ENCODE results near the gene PCDH10.
"Not testable (repeated sequence)": the region's sequence is repeated elsewhere in the genome, so short reads cannot be mapped to it uniquely, and the experiment has no call there.

Gene PCDH10

GRCh38 chr4:133151341-133151690, 2.2 kb downstream of the PCDH10 start:
- no peak for DNase-seq

GRCh38 chr4:133151691-133152329, 2.7 kb downstream of the PCDH10 start:
- DNase-seq = no peak

DNA sequence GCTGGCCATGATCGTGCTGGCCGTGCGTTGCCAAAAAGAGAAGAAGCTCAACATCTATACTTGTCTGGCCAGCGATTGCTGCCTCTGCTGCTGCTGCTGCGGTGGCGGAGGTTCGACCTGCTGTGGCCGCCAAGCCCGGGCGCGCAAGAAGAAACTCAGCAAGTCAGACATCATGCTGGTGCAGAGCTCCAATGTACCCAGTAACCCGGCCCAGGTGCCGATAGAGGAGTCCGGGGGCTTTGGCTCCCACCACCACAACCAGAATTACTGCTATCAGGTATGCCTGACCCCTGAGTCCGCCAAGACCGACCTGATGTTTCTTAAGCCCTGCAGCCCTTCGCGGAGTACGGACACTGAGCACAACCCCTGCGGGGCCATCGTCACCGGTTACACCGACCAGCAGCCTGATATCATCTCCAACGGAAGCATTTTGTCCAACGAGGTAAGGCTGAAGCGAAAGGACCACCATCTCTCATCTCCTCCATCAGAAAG, 3.3 kb downstream of the PCDH10 start:
- no peak for DNase-seq

GRCh38 chr4:133152831-133153481, 3.9 kb downstream of the PCDH10 start:
- no peak for DNase-seq

DNA sequence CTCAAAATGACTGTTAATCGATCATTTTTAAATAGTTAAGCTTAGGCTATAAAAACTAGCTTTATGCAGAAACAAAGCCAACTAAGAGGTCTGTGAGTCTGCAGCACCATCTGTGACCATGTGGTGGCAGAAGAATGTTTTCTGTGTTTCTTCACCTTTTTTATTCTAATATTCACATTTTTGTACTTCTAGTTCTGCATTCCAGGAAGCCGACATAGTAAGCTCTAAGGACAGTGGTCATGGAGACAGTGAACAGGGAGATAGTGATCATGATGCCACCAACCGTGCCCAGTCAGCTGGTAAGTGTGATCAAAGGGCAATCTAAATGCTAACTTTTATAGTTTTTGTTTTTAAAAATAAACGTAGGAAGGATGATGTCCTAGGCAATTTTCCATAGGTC, 5.6 kb downstream of the PCDH10 start:
- DNase-seq = no peak

- DNase-seq = no peak
Measured at GRCh38 chr4:133156096-133156495, 7.0 kb downstream of the PCDH10 start.

DNA sequence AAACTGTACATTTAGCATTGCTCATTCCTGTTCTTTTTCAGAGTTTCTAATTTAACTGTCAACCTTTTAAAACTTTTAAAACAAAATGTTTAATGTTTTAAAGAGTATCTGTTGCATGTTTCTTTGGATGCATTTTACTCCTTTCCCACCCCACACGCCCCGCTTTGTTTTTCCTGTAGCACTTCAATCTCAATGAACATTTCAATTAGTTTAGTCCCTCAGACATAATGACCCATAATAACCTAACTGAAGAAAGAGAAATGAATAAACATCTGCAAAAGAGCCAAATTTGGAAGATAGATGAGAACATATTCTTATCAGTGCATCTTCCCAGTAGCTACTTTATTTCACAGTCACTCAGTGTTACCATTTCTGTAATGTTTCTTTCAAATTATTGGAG, 7.5 kb downstream of the PCDH10 start:
- DNase-seq = no peak

GRCh38 chr4:133157460-133158160, 8.5 kb downstream of the PCDH10 start:
- no peak for DNase-seq

GRCh38 chr4:133160853-133161252, 11.8 kb downstream of the PCDH10 start:
- DNase-seq = no peak

DNA sequence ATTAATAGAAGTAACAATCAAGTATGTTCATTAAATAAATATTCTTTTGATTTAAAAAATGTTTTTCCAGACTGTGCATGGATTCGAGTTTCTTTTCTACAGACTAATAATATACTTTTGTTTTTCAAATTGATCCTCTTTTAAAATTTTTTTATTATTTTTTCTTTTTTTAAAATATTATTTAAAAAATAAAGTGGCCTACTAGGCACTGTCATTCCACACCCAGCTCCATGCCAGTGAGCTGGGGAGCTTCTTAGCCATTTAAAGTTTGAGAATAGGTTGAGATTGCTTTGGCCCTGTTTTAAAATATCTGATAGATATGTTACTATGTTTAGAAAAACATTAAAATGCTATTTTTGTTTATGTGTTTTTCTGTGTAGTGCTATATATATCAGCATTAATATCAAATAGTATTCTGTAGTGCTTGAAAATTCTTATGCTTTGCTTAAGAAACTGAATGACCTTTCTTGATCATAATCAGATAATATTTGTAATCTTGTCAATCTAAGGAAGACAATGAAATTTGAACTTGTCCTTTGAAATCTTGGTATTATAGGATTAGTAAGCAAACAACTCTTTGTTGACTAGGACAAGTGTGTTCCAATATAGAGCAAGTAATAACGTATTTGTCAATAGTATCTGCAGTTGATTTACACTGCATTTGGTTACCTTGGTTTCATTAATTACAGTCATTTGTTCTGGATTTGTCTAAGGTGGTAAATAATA, 12.6 kb downstream of the PCDH10 start:
- DNase-seq = no peak

DNA sequence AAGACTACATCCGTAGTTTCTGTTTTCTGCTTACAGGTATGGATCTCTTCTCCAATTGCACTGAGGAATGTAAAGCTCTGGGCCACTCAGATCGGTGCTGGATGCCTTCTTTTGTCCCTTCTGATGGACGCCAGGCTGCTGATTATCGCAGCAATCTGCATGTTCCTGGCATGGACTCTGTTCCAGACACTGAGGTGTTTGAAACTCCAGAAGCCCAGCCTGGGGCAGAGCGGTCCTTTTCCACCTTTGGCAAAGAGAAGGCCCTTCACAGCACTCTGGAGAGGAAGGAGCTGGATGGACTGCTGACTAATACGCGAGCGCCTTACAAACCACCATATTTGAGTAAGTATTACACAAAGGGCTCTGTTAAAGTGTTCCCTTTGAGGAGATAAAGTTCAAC, 13.8 kb downstream of the PCDH10 start:
- DNase-seq = no peak

- DNase-seq = no peak
Measured at GRCh38 chr4:133178956-133179355, 29.9 kb downstream of the PCDH10 start.

- no peak for DNase-seq
Measured at GRCh38 chr4:133186210-133186609, 37.1 kb downstream of the PCDH10 start.

GRCh38 chr4:133186845-133187244, 37.8 kb downstream of the PCDH10 start:
- DNase-seq = no peak

DNA sequence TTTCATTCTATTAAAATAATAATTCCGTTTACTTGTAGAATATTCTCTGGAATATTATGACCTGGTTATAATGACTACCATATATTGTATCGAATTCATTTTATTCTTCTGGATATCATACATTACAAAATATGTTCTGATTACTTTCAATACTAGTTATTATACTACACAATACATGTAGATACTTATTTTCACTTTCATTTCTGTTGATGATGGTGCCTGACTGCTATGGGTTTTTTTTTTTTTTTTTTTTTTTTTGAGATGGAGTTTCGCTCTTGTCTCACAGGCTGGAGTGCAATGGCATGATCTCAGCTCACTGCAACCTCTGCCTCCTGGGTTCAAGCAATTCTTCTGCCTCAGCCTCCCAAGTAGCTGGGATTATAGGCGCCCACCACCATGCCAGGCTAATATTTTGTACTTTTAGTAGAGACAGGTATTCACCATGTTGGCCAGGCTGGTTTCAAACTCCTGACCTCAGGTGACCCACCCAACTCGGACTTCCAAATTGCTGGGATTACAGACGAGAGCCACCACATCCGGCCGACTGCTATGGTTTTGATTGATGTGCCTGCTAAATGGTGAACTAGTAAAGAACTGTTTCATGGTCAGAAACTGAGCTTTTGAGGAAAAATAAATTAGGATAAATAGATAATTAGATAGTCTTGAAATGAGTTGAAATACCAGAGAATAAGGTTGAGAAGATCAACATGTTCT, 39.5 kb downstream of the PCDH10 start:
- no peak for DNase-seq

- no peak for DNase-seq
Measured at GRCh38 chr4:133189147-133189517, 40.0 kb downstream of the PCDH10 start.

DNA sequence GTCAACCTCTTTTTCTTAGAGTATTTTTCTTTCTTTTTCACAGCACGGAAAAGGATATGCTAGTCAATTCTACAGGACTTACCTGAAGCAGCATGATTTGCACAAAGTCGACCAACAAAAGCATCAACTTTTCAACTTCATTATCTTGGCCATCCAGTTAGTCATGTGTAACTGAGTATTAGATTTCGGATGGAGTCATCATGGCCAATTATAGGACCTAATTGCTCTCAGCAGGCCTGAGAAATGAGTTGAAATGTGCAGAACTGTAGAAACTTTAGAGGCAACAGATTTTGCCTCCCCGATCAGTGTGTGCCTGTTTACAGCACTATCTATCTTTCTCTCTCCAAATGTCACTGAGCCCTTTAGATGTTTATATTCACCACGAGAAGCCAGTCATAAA, 41.0 kb downstream of the PCDH10 start:
- DNase-seq = no peak

GRCh38 chr4:133208694-133209285, 59.7 kb downstream of the PCDH10 start:
- DNase-seq = no peak

DNA sequence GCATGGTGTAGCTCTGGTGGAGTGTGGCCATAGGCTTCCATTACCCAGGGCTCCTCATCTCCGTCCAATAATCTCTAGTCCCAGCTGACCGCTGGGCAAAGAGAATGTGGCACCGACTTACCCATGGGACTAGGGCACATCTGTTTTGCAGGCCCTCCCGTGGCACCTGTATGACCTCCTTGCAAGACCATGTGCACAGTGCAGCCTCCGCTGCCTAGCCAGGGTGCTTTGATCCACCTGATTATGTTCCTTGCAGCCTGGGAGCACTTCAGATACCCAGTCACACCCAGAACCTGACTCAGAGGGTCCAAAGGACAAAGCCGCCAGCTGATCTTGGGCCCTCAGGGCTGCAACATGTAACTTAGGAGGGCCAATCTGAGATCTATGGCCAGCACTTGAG, 84.8 kb downstream of the PCDH10 start:
- no peak for DNase-seq

DNA sequence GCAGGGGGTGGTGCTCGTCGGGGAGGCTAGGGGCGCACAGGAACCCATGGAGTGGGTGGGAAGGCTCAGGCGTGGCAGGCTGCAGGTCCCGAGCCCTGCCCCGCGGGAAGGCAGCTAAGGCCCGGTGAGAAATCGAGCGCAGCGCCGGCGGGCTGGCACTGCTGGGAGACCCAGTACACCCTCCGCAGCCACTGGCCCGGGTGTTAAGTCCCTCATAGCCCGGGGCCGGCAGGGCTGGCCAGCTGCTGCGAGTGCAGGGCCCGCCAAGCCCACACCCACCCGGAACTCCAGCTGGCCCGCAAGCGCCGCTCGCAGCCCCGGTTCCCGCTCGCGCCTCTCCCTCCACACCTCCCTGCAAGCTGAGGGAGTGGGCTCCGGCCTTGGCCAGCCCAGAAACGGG, 91.4 kb downstream of the PCDH10 start:
- not testable (repeated sequence) for DNase-seq

All from activated naive CD4-positive, alpha-beta T cell treated with Interleukin-2 at 50 U/mL for 16 hours (primary cell).